ENCODE results near the gene MYL9. TPM values are rescaled to one million over a fixed set of nuclear protein-coding genes. Genes with fewer than 3 reads are reported as not detected.

MYL9 gene
- total and polyA plus RNA-seq, 2 of the 4 experiments (the other 2 are of a cell fraction), result 97.5 to 425 TPM

DNA sequence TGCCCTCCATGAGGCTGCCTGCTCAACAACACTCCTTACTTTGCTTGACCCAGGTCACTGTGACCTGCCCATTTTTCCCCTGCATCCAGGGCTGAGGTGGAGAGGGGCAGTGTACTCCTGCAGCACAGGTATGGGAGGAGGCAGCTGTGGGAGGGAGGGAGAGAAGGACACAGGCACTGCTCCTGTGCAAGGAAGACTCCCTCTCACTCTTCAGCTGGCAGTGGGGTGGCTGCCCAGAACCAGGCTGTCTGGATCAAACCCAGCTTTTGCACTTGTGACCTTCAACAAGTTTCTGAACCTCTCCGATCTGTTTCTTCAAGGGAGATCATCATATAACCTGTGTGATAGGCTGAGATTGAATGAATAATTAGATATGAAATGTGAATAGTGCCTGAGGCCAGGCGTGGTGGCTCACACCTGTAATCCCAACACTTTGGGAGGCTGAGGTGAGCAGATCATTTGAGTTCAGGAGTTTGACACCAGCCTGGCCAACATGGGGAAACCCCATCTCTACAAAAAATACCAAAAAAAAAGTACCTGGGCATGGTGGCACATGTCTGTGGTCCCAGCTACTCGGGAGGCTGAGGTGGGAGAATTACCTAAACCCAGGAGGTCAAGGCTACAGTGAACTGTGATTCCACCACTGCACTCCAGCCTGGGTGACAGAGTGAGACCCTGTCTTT, 46.2 kb downstream of the MYL9 start:
- no TSS peak for BruUV-seq (replicated peaks)

More for the DNA sequence above, 46.2 kb downstream of the MYL9 start:
- Histone ChIP-seq H3K56ac (ENCODE audit: extremely low read depth, insufficient read depth, low read length) (no peak overlapping the region), H3K23ac (ENCODE audit: low read depth, low read length) (no peak overlapping the region), H2BK20ac (ENCODE audit: low read depth, low read length) (no peak overlapping the region), H3K27ac (ENCODE audit: insufficient read depth, low read length) (no peak overlapping the region), H3K9me1 (ENCODE audit: insufficient read depth, low read length) (peaks cover 2% of the 10 kb centered on the region; the same call in 1 of the 2 replicates), H3K79me1 (ENCODE audit: low read depth in 1 of 2, low read length in 2 of 2) (peaks cover 0 to 4% of the 10 kb centered on the region in 2 experiments; a peak in 3 of 4 replicates), H3K9ac (ENCODE audit: low read depth, low read length) (no peak overlapping the region), H2BK5ac (ENCODE audit: low read depth, low read length, poor library complexity, severe bottlenecking) (no peak overlapping the region), H4K91ac (ENCODE audit: insufficient read depth, low read depth, low read length) (no peak overlapping the region), H2AK9ac (replicated peaks; ENCODE audit: low read depth, low read length, poor library complexity) (no peak overlapping the region), H3K4ac (ENCODE audit: low read depth, low read length) (no peak overlapping the region), H3K27me3 (ENCODE audit: control insufficient read depth, insufficient read depth, low read length) (no peaks in the 10 kb centered on the region), H4K8ac (ENCODE audit: low read depth in 2 of 2, low read length in 2 of 2) (no peak overlapping the region), H2AFZ (replicated peaks; ENCODE audit: low read length, poor library complexity) (no peak overlapping the region), H4K5ac (ENCODE audit: low read depth, low read length) (no peak overlapping the region), H4K20me1 (ENCODE audit: insufficient read depth, low read length) (peaks cover under 1% of the 10 kb centered on the region; the same call in 1 of the 2 replicates), H3K4me2 (ENCODE audit: low read depth, low read length) (no peak overlapping the region), H3K14ac (replicated peaks; ENCODE audit: low read depth, low read length) (no peak overlapping the region), H2BK120ac (ENCODE audit: low read depth, low read length) (no peak overlapping the region), H3K4me3 (ENCODE audit: insufficient read depth, low read depth, low read length) (no peak overlapping the region), H3K9me3 (ENCODE audit: control insufficient read depth, insufficient read depth, low read length) (no peaks in the 10 kb centered on the region), H3K4me1 (ENCODE audit: control insufficient read depth, insufficient read depth, low read length) (no peaks in the 10 kb centered on the region), H2AK5ac (ENCODE audit: low read depth, low read length) (no peak overlapping the region), H2BK15ac (ENCODE audit: low read depth, low read length) (no peak overlapping the region), H3K36me3 (ENCODE audit: control insufficient read depth, insufficient read depth, low read length) (peaks cover 20% of the 10 kb centered on the region), H3K18ac (ENCODE audit: low read depth, low read length) (no peak overlapping the region)
- DNase-seq, result no peak
- CTCF ChIA-PET, result interaction anchor here (0.6 to 0.7 kb wide), 2 partner anchors 36 to 197 kb away, joined by 7 read pairs; no protein-coding TSS in a partner anchor
- POLR2A ChIA-PET (ENCODE audit: unreplicated experiment), result interaction anchor here (0.6 kb wide), 1 partner anchor 49 kb away, joined by 4 read pairs; no protein-coding TSS in a partner anchor
- no CpG with 5 or more reads among the region's 3 CpGs for WGBS, 2 experiments (ENCODE audit: extremely low coverage in 2 of 2, insufficient read length in 1 of 2)
- ATAC-seq (ENCODE audit: low read depth), result no peak
- intact Hi-C loops (cut with micrococcal nuclease) (no loop called here), in situ Hi-C loops (cut with MboI; ENCODE audit: low sequenced_read_pairs) (no loop called here), dilution Hi-C loops (cut with HindIII; ENCODE audit: low sequenced_read_pairs, unreplicated experiment) (no loop called here)
- TF ChIP-seq FOS (IDR thresholded peaks at IDR 0.05; ENCODE audit: low read depth, low read length) (no peak), CHD1 (IDR thresholded peaks at IDR 0.05; ENCODE audit: low read depth, low read length) (no peak)
